ENCODE measurements around the gene ENOSF1. TPM values are rescaled to one million over a fixed set of nuclear protein-coding genes. Genes with fewer than 3 reads are reported as not detected.
A peak's percentile ranks its signal among the peaks of the same experiment; 100 is the strongest.

The ENOSF1 gene
- total and polyA plus RNA-seq, 8 donors, result 27.1 to 69.2 (median 46.7) TPM

- no peak for TF ChIP-seq CTCF (IDR thresholded peaks at IDR 0.05)
- Histone ChIP-seq H3K36me3 (no peaks in the 10 kb centered on the region), H3K27me3 (no peaks in the 10 kb centered on the region), H3K4me3 (no peak overlapping the region), H3K27ac (no peak overlapping the region), H3K4me1 (no peaks in the 10 kb centered on the region), H3K9me3 (no peaks in the 10 kb centered on the region)
- ATAC-seq (no peak), FAIRE-seq (no peak), DNase-seq (no peak)
- WGBS, 2 donors, result 92 to 97% methylated on average over 2 of the region's 2 CpGs
- intact Hi-C loops (cut with DNase I), result no loop called here
These were observed 58.9 kb downstream of the ENOSF1 start for GRCh38 chr18:653512-653911.

GRCh38 chr18:652131-652530 lies 60.3 kb downstream of the ENOSF1 start:
- no peak for FAIRE-seq
- DNase-seq, result no peak
- WGBS, 2 donors, result 65 to 72% methylated on average over 4 of the region's 4 CpGs
- no peak for TF ChIP-seq CTCF (IDR thresholded peaks at IDR 0.05)
- no peak overlapping the region for H3K27ac ChIP-seq
- no peaks in the 10 kb centered on the region for H3K9me3 ChIP-seq
- no peaks in the 10 kb centered on the region for H3K36me3 ChIP-seq
- no peaks in the 10 kb centered on the region for H3K27me3 ChIP-seq
- ATAC-seq, result no peak
- intact Hi-C loops (cut with DNase I), result no loop called here
- no peaks in the 10 kb centered on the region for H3K4me1 ChIP-seq
- no peak overlapping the region for H3K4me3 ChIP-seq

DNA sequence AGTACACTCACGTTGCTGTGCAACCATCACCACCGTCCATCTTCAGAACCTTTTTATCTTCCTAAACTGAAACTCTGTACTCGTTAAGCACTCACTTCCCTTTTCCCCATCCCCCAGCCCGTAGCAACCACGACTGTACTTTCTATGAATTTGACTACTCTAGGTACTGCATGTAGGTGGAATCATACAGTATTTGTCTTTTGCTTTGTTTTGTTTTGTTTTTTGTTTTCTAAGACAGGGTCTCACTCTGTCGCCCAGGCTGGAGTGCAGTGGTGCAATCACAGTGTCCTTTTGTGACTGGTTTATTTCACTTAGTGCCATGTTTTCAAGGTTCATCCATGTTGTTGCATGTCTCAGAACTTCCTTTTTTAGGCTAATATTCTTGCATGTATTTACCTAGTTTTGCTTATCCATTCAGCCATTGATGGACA lies 62.0 kb downstream of the ENOSF1 start:
- no peaks in the 10 kb centered on the region for H3K9me3 ChIP-seq
- no peaks in the 10 kb centered on the region for H3K36me3 ChIP-seq
- peak in 1 of 4 donors; percentile 37 for ATAC-seq
- intact Hi-C loops (cut with DNase I), result no loop called here
- H3K27ac ChIP-seq, result no peak overlapping the region
- H3K4me3 ChIP-seq, result no peak overlapping the region
- no peaks in the 10 kb centered on the region for H3K4me1 ChIP-seq
- WGBS, 2 donors, result 71 to 76% methylated on average over 6 of the region's 6 CpGs
- H3K27me3 ChIP-seq, result no peaks in the 10 kb centered on the region
- no peak for DNase-seq
- no peak for FAIRE-seq
- no peak for TF ChIP-seq CTCF (IDR thresholded peaks at IDR 0.05)

- no peaks in the 10 kb centered on the region for H3K4me1 ChIP-seq
- H3K27ac ChIP-seq, result no peak overlapping the region
- intact Hi-C loops (cut with DNase I), result no loop called here
- H3K27me3 ChIP-seq, result no peaks in the 10 kb centered on the region
- H3K9me3 ChIP-seq, result no peaks in the 10 kb centered on the region
- ATAC-seq (no peak), FAIRE-seq (no peak), DNase-seq (no peak)
- no peak for TF ChIP-seq CTCF (IDR thresholded peaks at IDR 0.05)
- H3K36me3 ChIP-seq, result no peaks in the 10 kb centered on the region
- WGBS, 2 donors, result 57 to 61% methylated on average over 5 of the region's 5 CpGs
- H3K4me3 ChIP-seq, result no peak overlapping the region
These were observed 63.1 kb downstream of the ENOSF1 start for GRCh38 chr18:649341-649740.

DNA sequence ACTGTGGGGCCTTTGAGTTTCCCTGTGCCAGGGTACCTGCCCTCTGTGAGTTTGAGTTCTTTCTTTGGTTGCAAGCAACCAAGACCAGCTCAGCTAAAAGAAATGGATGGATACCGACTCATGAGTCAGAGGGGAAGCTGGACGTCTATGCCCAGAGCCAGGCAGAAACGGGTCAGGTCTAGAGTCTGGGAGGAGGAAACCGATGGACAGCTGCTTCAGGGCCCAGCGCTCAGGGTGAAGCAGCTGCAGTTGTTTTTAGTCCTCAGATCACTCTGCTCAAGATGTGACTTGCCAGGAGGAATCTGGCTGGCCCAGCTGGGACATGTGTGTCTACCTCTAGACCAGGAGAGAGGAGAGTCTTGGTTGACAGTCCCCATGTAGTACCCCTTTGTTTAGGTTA lies 65.1 kb downstream of the ENOSF1 start:
- 86 to 92% methylated on average over 5 of the region's 5 CpGs for WGBS, 2 donors
- Histone ChIP-seq H3K9me3 (no peaks in the 10 kb centered on the region), H3K36me3 (no peaks in the 10 kb centered on the region), H3K27me3 (no peaks in the 10 kb centered on the region), H3K4me3 (no peak overlapping the region), H3K27ac (no peak overlapping the region), H3K4me1 (no peaks in the 10 kb centered on the region)
- FAIRE-seq (no peak), DNase-seq (no peak), ATAC-seq (no peak)
- TF ChIP-seq CTCF (IDR thresholded peaks at IDR 0.05), result no peak
- intact Hi-C loops (cut with DNase I), result no loop called here
